ENCODE results near the gene SORCS2.

The SORCS2 gene

GRCh38 chr4:7549866-7550265, 357.5 kb downstream of the SORCS2 start:
- no peak overlapping the region for H3K4me3 ChIP-seq (ENCODE audit: low read depth, low read length)
- no peak for DNase-seq (ENCODE audit: low read depth)
- TF ChIP-seq POLR2A (IDR thresholded peaks at IDR 0.05; ENCODE audit: extremely low read depth, insufficient read length) (no peak), CTCF (IDR thresholded peaks at IDR 0.05; ENCODE audit: low read depth, low read length) (no peak)

- no peak for DNase-seq (ENCODE audit: low read depth)
- TF ChIP-seq CTCF (IDR thresholded peaks at IDR 0.05; ENCODE audit: low read depth, low read length) (no peak), MYC (IDR thresholded peaks at IDR 0.05; ENCODE audit: low read depth, low read length) (no peak), POLR2A (IDR thresholded peaks at IDR 0.05; ENCODE audit: extremely low read depth, insufficient read length) (no peak), MAX (IDR thresholded peaks at IDR 0.05; ENCODE audit: low read depth, low read length) (no peak)
- H3K4me3 ChIP-seq (ENCODE audit: low read depth, low read length): no peak overlapping the region
Observed at GRCh38 chr4:7552466-7552865, 360.1 kb downstream of the SORCS2 start.

GRCh38 chr4:7553280-7553679, 360.9 kb downstream of the SORCS2 start:
- H3K4me3 ChIP-seq (ENCODE audit: low read depth, low read length): no peak overlapping the region
- TF ChIP-seq POLR2A (IDR thresholded peaks at IDR 0.05; ENCODE audit: extremely low read depth, insufficient read length) (no peak), MAX (IDR thresholded peaks at IDR 0.05; ENCODE audit: low read depth, low read length) (no peak), CTCF (IDR thresholded peaks at IDR 0.05; ENCODE audit: low read depth, low read length) (no peak), MYC (IDR thresholded peaks at IDR 0.05; ENCODE audit: low read depth, low read length) (no peak)
- no peak for DNase-seq (ENCODE audit: low read depth)

GRCh38 chr4:7554905-7555304, 362.6 kb downstream of the SORCS2 start:
- DNase-seq (ENCODE audit: low read depth): no peak
- TF ChIP-seq CTCF (IDR thresholded peaks at IDR 0.05; ENCODE audit: low read depth, low read length): no peak
- TF ChIP-seq MAX (IDR thresholded peaks at IDR 0.05; ENCODE audit: low read depth, low read length): no peak
- no peak for TF ChIP-seq MYC (IDR thresholded peaks at IDR 0.05; ENCODE audit: low read depth, low read length)
- TF ChIP-seq POLR2A (IDR thresholded peaks at IDR 0.05; ENCODE audit: extremely low read depth, insufficient read length): no peak
- no peak overlapping the region for H3K4me3 ChIP-seq (ENCODE audit: low read depth, low read length)

GRCh38 chr4:7556558-7556957, 364.2 kb downstream of the SORCS2 start:
- no peak for TF ChIP-seq CTCF (IDR thresholded peaks at IDR 0.05; ENCODE audit: low read depth, low read length)
- no peak for TF ChIP-seq MYC (IDR thresholded peaks at IDR 0.05; ENCODE audit: low read depth, low read length)
- no peak for TF ChIP-seq MAX (IDR thresholded peaks at IDR 0.05; ENCODE audit: low read depth, low read length)
- no peak for TF ChIP-seq POLR2A (IDR thresholded peaks at IDR 0.05; ENCODE audit: extremely low read depth, insufficient read length)
- H3K4me3 ChIP-seq (ENCODE audit: low read depth, low read length): no peak overlapping the region
- DNase-seq (ENCODE audit: low read depth): no peak

GRCh38 chr4:7557456-7557855, 365.1 kb downstream of the SORCS2 start:
- no peak for TF ChIP-seq POLR2A (IDR thresholded peaks at IDR 0.05; ENCODE audit: extremely low read depth, insufficient read length)
- TF ChIP-seq MAX (IDR thresholded peaks at IDR 0.05; ENCODE audit: low read depth, low read length): no peak
- no peak for TF ChIP-seq CTCF (IDR thresholded peaks at IDR 0.05; ENCODE audit: low read depth, low read length)
- TF ChIP-seq MYC (IDR thresholded peaks at IDR 0.05; ENCODE audit: low read depth, low read length): no peak
- no peak overlapping the region for H3K4me3 ChIP-seq (ENCODE audit: low read depth, low read length)
- no peak for DNase-seq (ENCODE audit: low read depth)
